Smooth muscle cell (in vitro differentiated cells): ENCODE data around the gene BTRC. TPM values are rescaled to one million over a fixed set of nuclear protein-coding genes. Genes with fewer than 3 reads are reported as not detected.
"Not testable (repeated sequence)": the region's sequence is repeated elsewhere in the genome, so short reads cannot be mapped to it uniquely, and the experiment has no call there.

Experiments
- DNase-seq: peaks from one replicate; lab custom pipeline; 2025; ENCODE audit not compliant: unreplicated experiment; lab: John Stamatoyannopoulos, UW
- H2AFZ ChIP-seq: fragments of 200-600 bp; sonication (generic); 2 replicates; pipeline ENCODE4 v1.6.0; 2016; ENCODE audit warnings: antibody characterized with exemption, low read depth, mild to moderate bottlenecking
- H3F3A ChIP-seq: fragments of 200-600 bp; sonication (generic); 2 replicates; pipeline ENCODE4 v1.6.0; 2017; ENCODE audit warnings: antibody characterized with exemption, low read depth
- H3K27ac ChIP-seq: fragments of 200-600 bp; sonication (generic); 2 replicates; pipeline ENCODE4 v1.5.1; 2016; ENCODE audit warnings: low read depth, mild to moderate bottlenecking
- H3K27me3 ChIP-seq: fragments of 200-600 bp; sonication (generic); 2 replicates; pipeline ENCODE4 v1.6.1; 2016; ENCODE audit warnings: low read depth, mild to moderate bottlenecking
- H3K36me3 ChIP-seq: fragments of 200-600 bp; sonication (generic); 2 replicates; pipeline ENCODE4 v1.5.1; 2016; ENCODE audit warnings: low read depth
- H3K4me1 ChIP-seq: fragments of 200-600 bp; sonication (generic); 2 replicates; pipeline ENCODE4 v1.5.1; 2016; ENCODE audit warnings: low read depth
- H3K4me2 ChIP-seq: fragments of 200-600 bp; sonication (generic); 2 replicates; pipeline ENCODE4 v1.6.0; 2016; ENCODE audit warnings: mild to moderate bottlenecking
- H3K4me3 ChIP-seq: fragments of 200-600 bp; sonication (generic); 2 replicates; pipeline ENCODE4 v1.5.1; 2016; ENCODE audit warnings: mild to moderate bottlenecking
- H3K79me2 ChIP-seq: fragments of 200-600 bp; sonication (generic); 2 replicates; pipeline ENCODE4 v1.6.0; 2016; ENCODE audit warnings: low read depth, mild to moderate bottlenecking
- H3K9ac ChIP-seq: fragments of 200-600 bp; sonication (generic); 2 replicates; pipeline ENCODE4 v1.6.0; 2016; ENCODE audit warnings: low read depth
- H3K9me3 ChIP-seq: fragments of 200-600 bp; sonication (generic); replicated peaks from 2 replicates; pipeline ENCODE4 v1.5.1; 2016; ENCODE audit warnings: low read depth
- H4K20me1 ChIP-seq: fragments of 200-600 bp; sonication (generic); 2 replicates; pipeline ENCODE4 v1.6.0; 2016; ENCODE audit warnings: low read depth
- CTCF ChIP-seq: fragments of 200-600 bp; sonication (generic); IDR thresholded peaks from 2 replicates; pipeline ENCODE4 v1.5.1; 2017; ENCODE audit warnings: borderline replicate concordance, mild to moderate bottlenecking, antibody characterized with exemption; ENCODE audit not compliant: insufficient read depth, poor library complexity, severe bottlenecking
- WGBS: methylation state at CpG from one replicate; pipeline ENCODE4 v1.1.7; 2016; ENCODE audit warnings: low lambda C conversion rate; 5-methylcytosine and 5-hydroxymethylcytosine counted together
- polyA plus RNA-seq: library from polyadenylated mRNA; unstranded; fragments of >200 nt; fragmentation: Nextera tagmentation; extraction: Ambion mirVana; gene quantifications from 2 replicates; pipeline ENCODE4 v1.2.1, GENCODE V29; 2016
- total RNA-seq: library from RNA; depleted of rRNA; stranded (reverse); fragments of >200 nt; gene quantifications from 2 replicates; pipeline ENCODE4 v1.2.3, GENCODE V29; 2014

Gene BTRC
- total and polyA plus RNA-seq, 2 experiments from 2014 or later = 9.6 to 16.8 TPM

DNA sequence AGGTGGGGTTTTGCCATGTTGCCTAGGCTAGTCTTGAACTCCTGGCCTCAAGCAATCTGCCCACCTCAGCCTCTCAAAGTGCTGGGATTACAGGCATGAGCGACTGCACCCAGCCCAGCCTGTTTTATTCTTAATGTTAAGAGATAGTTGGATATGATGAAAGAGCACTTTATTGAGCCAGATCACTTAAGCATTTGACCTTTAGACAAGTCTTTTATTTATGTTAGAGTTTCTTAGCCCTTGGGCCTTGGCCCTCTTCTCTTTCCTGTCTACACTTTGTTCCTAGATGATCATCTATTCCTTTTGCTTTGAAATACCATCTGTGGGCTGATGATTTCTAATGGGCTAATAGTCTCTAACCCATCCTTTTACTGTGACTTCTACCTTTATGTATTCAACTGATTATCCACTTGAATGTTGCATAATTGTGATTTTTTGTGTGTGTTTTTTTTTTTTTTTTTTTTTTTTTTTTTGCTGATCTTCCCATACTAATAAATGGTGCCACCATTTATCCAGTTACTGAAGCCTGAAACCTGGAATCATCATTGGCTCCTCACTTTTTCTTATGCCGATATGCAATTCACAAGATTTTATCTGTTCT, 34.8 kb downstream of the BTRC start:
- Histone ChIP-seq H3F3A (no peaks in the 10 kb centered on the region), H3K4me2 (no peak overlapping the region), H3K9ac (no peak overlapping the region), H3K27ac (no peak overlapping the region), H2AFZ (no peak overlapping the region), H3K9me3 (no peaks in the 10 kb centered on the region), H3K27me3 (no peaks in the 10 kb centered on the region), H3K79me2 (peaks cover 20% of the 10 kb centered on the region), H4K20me1 (peaks cover 96% of the 10 kb centered on the region), H3K4me3 (no peak overlapping the region), H3K4me1 (no peaks in the 10 kb centered on the region), H3K36me3 (no peaks in the 10 kb centered on the region)
- 82% methylated on average over 2 of the region's 2 CpGs for WGBS
- no peak for DNase-seq
- no peak for TF ChIP-seq CTCF

- DNase-seq = not testable (repeated sequence)
These were observed 35.6 kb downstream of the BTRC start for GRCh38 chr10:101389532-101389931.

GRCh38 chr10:101389986-101390531, 36.1 kb downstream of the BTRC start:
- no peak overlapping the region for H3K4me3 ChIP-seq

More at GRCh38 chr10:101389532-101389931, 35.6 kb downstream of the BTRC start:
- not testable (repeated sequence) for H3K4me2 ChIP-seq, H3K27me3 ChIP-seq, H3K4me3 ChIP-seq, H3K9ac ChIP-seq, H3K4me1 ChIP-seq, H3K27ac ChIP-seq, H3K36me3 ChIP-seq, H3K9me3 ChIP-seq, H2AFZ ChIP-seq, H3F3A ChIP-seq
- Histone ChIP-seq H3K79me2 (peaks cover 12% of the 10 kb centered on the region), H4K20me1 (peaks cover 96% of the 10 kb centered on the region)
- 97% methylated on average over 2 of the region's 2 CpGs for WGBS

DNA sequence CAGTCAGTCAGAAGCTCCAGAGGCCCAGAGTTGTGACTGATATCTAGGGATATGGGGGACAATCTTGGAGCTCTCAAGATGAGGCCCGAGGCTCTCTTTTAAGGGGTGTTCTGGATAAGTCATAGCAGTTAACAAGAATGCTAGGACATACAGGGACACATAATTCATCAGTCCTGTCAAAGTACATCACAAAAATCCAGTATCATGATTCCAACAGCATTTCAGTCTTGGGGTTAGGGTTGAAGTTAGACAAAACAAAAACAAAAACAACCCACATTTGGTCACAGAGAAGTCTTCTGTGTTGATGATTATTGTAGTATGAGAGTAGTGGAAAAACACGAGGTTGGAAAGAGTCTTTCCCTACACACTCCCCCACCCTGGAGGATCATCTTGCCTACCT, 39.4 kb downstream of the BTRC start:
- H3F3A ChIP-seq = no peaks in the 10 kb centered on the region
- peaks cover 20% of the 10 kb centered on the region for H3K79me2 ChIP-seq
- no peak overlapping the region for H3K4me2 ChIP-seq
- no peaks in the 10 kb centered on the region for H3K9me3 ChIP-seq
- peaks cover 97% of the 10 kb centered on the region for H4K20me1 ChIP-seq
- no peaks in the 10 kb centered on the region for H3K36me3 ChIP-seq
- 89% methylated on average over 2 of the region's 2 CpGs for WGBS
- no peak for TF ChIP-seq CTCF
- no peak overlapping the region for H2AFZ ChIP-seq
- DNase-seq = no peak
- H3K27ac ChIP-seq = no peak overlapping the region
- H3K27me3 ChIP-seq = no peaks in the 10 kb centered on the region
- H3K9ac ChIP-seq = no peak overlapping the region
- H3K4me1 ChIP-seq = peaks cover 6% of the 10 kb centered on the region
- no peak overlapping the region for H3K4me3 ChIP-seq

More at GRCh38 chr10:101389986-101390531, 36.1 kb downstream of the BTRC start:
- Histone ChIP-seq H3F3A (no peaks in the 10 kb centered on the region), H3K36me3 (no peaks in the 10 kb centered on the region), H3K4me2 (no peak overlapping the region), H3K9ac (no peak overlapping the region), H3K27me3 (no peaks in the 10 kb centered on the region), H4K20me1 (peaks cover 96% of the 10 kb centered on the region), H3K27ac (no peak overlapping the region), H3K9me3 (no peaks in the 10 kb centered on the region), H2AFZ (no peak overlapping the region), H3K4me1 (peaks cover 6% of the 10 kb centered on the region), H3K79me2 (peaks cover 12% of the 10 kb centered on the region)
- DNase-seq = no peak
- WGBS = 98% methylated on average over 10 of the region's 10 CpGs
- no peak for TF ChIP-seq CTCF
